ENCODE results near the gene PRDX6.

GRCh38 chr1:173436841-173437428, 40.2 kb upstream of the PRDX6 start:
- TF ChIP-seq NKRF (conservative IDR thresholded peaks at IDR 0.05) = no peak
- no peak for TF ChIP-seq NFYA (IDR thresholded peaks at IDR 0.05; ENCODE audit: borderline replicate concordance, low read depth, low read length)
- TF ChIP-seq PBX3 (IDR thresholded peaks at IDR 0.05; ENCODE audit: insufficient replicate concordance, low read depth, low read length) = no peak
- no peak for TF ChIP-seq POLR2A (IDR thresholded peaks at IDR 0.05; ENCODE audit: low read depth, low read length)
- TF ChIP-seq PKNOX1 (IDR thresholded peaks at IDR 0.05) = no peak
- TF ChIP-seq CTCF (IDR thresholded peaks at IDR 0.05 in 2 of 3, conservative IDR thresholded peaks at IDR 0.05 in 1 of 3; ENCODE audit: control insufficient read depth in 2 of 3, extremely low read depth in 1 of 3, insufficient read depth in 1 of 3, low read depth in 3 of 3, low read length in 3 of 3) = no peak
